HL-60/S4 (cell line): Measurements from ENCODE around the gene SLC49A3.
"Not testable (repeated sequence)": the region's sequence is repeated elsewhere in the genome, so short reads cannot be mapped to it uniquely, and the experiment has no call there.

Experiments
- in situ Hi-C: fragments of 300-500 bp; cut with MboI; formaldehyde crosslinking; loops from 2 replicates; pipeline ENCODE4 v1.14.3; 2022; ENCODE audit warnings: low sequenced_read_pairs

SLC49A3 gene

GRCh38 chr4:654871-655463, 34.0 kb downstream of the SLC49A3 start:
- in situ Hi-C loops, result no loop called here

- in situ Hi-C loops, result no loop called here
These were observed 34.5 kb downstream of the SLC49A3 start for GRCh38 chr4:654503-654845.

- in situ Hi-C loops, result no loop called here
These were observed 35.0 kb downstream of the SLC49A3 start for GRCh38 chr4:653831-654502.

DNA sequence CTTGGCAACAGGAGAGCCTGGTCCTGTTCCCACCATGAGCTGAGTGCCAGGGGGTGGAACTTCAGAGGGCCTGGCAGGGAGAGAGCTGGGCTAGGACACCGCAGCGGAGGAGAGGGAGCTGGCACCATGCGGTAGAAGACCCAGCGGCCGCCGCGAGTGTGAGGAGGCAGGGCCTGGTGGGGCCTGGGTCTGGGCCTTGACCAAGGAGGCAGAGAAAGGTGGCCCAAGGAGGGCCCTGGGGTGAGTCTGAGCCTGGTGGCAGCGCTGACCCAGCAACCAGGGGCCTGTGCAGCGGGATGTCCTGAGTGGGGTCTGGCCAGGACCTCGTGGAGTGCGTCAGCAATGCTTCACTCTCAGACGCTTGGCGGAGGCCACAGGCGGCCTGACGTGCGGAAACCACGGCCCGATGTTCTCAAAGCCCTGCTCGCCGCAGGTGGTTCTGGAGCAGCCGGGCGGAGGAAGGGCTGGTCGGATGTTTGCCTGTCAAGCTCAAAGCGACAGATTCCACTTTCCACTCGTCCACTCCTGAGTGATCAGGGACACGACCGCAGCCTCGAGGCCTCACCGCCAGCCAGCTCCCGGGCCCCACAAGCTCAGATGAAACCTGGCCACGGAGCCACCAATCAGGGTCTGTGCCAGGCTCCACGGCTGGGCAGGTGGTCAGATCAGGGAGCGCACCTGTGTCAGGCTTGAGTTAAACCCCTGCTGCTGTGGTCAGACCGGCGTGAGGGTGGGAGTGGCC, 35.7 kb downstream of the SLC49A3 start:
- in situ Hi-C loops, result no loop called here

DNA sequence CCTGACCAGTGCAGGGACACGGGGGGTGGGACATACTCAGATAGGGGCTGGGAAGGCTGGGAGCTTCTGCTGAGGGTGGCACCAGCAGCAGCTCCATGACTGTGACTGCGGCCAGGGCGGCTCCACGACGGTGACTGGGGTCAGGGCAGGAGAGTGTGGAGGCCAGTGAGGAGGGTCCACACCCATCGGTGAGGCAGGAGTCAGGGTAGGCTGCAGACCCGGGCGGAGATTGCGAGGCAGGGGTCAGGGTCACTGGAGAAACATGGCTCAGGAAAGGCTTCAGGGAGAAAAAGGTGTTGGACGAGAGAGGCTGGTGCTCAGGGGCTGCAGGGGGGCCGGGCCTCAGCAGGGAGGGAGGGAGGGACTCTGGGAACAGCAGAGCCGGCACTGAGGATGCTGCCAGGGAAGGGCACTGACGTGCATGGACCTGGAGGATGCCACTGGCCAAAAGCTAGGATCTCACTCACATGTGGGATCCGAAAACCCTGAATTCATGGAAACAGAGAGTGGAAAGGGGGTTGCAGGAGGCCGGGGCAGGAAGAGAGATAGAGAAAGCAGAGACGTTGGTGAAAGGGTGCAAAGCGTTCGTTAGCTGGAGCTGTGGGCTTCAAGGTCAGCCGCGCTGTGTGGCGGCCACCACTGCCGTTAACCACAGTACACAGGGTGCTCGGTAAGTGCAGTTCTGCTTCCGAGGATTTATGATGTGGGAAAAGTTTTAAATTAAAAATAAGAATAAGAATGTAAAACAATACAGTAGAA, 36.9 kb downstream of the SLC49A3 start:
- in situ Hi-C loops, result no loop called here

DNA sequence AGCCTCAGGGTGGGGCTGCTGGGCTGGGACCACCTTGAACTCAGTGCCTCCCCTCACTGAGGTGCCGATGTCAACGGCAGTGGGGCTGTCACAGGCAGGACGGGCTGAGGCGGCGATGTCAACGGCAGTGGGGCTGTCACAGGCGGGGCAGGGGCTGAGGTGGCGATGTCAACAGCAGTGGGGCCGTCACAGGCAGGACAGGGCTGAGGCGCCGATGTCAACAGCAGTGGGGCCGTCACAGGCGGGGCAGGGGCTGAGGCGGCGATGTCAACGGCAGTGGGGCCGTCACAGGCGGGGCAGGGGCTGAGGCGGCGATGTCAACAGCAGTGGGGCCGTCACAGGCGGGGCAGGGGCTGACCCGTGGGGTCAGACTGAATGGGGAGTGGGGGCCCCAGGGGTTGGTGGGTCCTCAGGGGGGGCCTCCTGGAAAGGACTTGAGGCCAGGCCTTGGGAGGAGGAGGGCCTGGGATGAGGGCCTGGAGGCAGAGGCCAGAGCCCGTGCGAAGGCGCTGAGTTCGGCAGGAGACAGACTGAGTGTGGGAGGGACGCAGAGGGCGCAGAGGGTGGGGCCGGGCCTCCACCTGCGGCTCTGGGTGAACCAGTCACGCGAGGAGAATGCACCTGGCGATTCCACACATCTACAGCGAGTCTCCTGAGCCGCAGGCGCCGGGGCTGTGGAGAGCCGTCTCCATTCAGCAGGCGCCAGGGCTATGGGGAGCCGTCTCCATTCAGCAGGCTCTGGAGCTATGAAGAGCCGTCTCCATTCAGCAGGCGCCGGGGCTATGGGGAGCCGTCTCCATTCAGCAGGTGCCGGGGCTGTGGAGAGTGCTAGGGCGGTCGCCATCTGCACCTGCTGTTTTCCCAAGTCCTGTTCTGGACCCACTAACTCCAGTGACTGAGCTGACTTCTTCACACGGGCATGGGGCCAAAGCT, 37.7 kb downstream of the SLC49A3 start:
- in situ Hi-C loops, result no loop called here

GRCh38 chr4:650461-650860, 38.5 kb downstream of the SLC49A3 start:
- in situ Hi-C loops, result no loop called here

DNA sequence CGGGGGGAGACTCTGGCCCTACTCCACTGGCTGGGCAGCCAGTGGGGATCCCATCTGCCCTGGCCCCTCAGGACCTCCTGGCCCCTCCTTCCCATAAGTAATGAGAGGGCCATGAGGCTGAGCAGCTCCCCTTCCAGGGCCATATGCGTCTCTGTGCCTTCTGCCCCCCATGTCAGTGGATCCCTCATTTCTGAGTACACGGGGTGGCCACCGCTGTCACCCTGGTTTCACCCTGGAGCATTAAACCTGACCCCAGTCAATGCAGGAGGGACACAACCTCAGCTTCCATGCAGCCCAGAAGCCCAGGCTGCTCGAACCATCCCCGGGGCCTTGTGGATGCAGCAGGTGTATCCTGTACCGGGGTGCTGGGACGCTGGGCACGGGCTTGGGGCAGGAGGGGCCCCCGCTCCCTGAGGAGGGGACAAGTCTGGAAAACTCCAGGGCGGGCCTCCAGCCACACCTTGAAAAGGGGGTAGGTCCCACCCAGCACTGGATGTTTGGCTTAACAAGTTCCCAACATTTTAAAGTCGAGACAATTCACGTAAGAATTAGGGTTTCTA, 39.1 kb downstream of the SLC49A3 start:
- in situ Hi-C loops, result no loop called here

- in situ Hi-C loops, result no loop called here
These were observed 39.7 kb downstream of the SLC49A3 start for GRCh38 chr4:649293-649625.

GRCh38 chr4:648579-649292, 40.2 kb downstream of the SLC49A3 start:
- in situ Hi-C loops, result no loop called here

DNA sequence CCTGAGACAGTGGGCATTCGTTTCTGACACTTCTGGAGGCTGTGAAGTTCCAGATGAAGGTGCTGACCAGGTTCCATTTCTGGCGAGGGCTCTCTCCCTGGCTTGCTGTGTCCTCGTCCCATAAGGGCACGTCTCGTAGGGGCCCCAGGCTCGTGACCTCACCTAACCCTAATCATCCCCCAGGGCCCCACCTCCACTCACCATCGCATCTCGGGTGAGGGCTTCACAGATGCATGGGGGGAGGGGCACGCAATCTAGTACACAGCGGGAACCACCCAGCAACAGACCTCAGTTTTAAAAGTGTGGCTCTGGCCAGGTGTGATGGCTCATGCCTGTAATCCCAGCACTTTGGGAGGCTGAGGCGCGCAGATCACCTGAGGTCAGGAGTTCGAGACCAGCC, 41.5 kb downstream of the SLC49A3 start:
- in situ Hi-C loops, result no loop called here

DNA sequence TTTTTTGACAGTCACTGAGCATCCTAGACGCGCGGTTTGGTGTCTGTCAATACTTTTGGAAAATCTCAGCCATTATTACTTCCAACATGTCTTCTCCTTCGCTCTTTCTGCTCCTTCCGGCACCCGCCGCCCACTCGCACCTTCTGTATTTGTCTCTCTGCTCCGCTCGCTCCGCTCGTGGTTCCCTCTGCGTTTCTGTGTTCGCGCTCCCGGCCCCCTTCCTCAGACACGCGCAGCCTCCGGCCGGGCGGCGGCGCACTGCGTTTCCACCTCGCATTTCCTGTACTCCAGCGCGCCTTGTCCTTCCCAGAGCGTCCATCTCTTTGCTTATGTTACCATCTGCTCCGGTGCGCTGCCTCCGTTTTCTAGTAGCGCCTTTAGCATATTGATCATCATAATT, 42.5 kb downstream of the SLC49A3 start:
- in situ Hi-C loops, result no loop called here

- in situ Hi-C loops, result not testable (repeated sequence)
These were observed 46.6 kb downstream of the SLC49A3 start for GRCh38 chr4:642366-642765.

- in situ Hi-C loops, result no loop called here
These were observed 51.2 kb downstream of the SLC49A3 start for GRCh38 chr4:637536-638280.

DNA sequence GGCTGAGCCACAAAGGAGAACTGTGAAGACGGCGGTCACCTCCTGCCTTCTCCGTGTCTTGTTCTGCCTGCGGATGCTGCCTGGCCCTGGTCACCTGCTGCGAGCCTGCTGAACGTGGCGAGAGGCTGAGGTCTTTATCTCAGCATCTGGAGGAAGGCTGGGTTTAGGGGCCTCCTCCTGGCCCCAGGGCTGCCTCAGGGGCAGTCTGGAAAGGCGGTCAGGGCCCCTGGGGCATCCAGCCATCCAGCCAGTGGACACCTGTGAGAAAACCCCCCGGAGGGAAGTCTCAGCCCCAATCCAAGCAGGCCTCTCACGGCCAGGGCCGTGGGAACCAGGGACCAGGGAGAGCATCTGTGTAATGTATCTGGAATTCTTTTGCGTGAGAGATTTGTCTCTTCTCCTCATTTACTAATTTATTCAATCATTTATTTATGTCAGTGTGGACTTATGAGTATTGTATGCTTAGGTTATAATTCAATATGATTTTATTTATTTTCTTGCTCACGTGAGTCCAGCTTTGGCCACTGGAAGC, 52.3 kb downstream of the SLC49A3 start:
- in situ Hi-C loops, result no loop called here

DNA sequence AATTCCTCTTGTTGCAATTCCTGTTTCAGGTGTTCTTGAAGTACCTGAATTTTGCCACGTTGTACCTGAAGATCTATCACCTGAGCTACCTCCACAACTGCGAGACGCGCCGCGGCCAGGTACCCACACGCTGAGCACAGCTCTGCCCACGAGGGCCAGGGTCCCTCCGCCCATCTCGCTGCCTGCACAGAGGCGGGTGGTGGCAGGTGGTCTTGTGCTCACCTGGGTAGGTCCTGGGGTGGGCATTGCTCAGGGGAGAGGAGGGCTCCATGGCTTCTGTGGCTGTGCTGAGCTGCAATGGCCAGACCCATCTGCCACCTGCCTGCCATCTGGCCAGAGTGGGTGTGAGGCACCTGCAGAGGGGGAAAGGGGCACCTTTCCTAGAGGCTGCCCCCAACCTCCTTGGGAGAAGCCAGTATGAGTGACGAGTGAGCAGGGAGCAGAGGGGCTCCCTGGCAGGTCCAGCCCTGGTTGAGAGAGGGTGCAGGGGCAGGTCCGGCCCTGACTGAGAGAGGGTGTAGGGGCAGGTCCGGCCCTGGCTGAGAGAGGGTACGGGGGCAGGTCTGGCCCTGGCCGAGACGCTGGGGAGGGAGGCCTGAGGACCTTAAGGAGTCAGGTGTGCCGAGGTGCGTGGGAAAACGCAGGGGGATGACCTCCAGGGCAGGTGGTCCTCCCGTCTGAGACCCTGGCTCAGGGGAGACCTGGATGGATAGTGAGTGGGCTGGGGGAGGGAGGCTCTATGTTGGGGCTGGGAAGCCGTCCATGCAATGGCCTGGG, 52.9 kb downstream of the SLC49A3 start:
- in situ Hi-C loops, result no loop called here

- in situ Hi-C loops, result not testable (repeated sequence)
These were observed 53.7 kb downstream of the SLC49A3 start for GRCh38 chr4:635066-635835.
